DMS53 (cell line): ENCODE results near the gene ZNF600.
A peak's percentile ranks its signal among the peaks of the same experiment; 100 is the strongest.
"Not testable (repeated sequence)": the region's sequence is repeated elsewhere in the genome, so short reads cannot be mapped to it uniquely, and the experiment has no call there.

ENCODE experiments used
- DNase-seq: peaks from one replicate; lab custom pipeline; 2025; lab: John Stamatoyannopoulos, UW

ZNF600 gene

GRCh38 chr19:52786464-52787354 is at the start of gene ZNF600:
Gene ZNF600 (minus strand): TSS chr19:52786791. CDS start chr19:52778888, 7,903 bp downstream.
- peak; percentile 96 for DNase-seq

GRCh38 chr19:52834289-52834688 is 47.7 kb upstream of the ZNF600 start:
- not testable (repeated sequence) for DNase-seq

GRCh38 chr19:52833541-52833940 is 47.0 kb upstream of the ZNF600 start:
- not testable (repeated sequence) for DNase-seq

GRCh38 chr19:52829866-52830265 is 43.3 kb upstream of the ZNF600 start:
- not testable (repeated sequence) for DNase-seq

- no peak for DNase-seq
These were observed 39.2 kb upstream of the ZNF600 start for GRCh38 chr19:52825765-52826164.

- DNase-seq, result no peak
These were observed 37.1 kb upstream of the ZNF600 start for GRCh38 chr19:52823676-52824075.

- peak; percentile 90 for DNase-seq
These were observed 34.8 kb upstream of the ZNF600 start, which contains the start of gene ZNF28 for GRCh38 chr19:52821204-52821960. Gene ZNF28 (minus strand): TSS chr19:52821633. CDS start chr19:52817958, 3,675 bp downstream.

- peak; percentile 48 for DNase-seq
These were observed 34.0 kb upstream of the ZNF600 start for GRCh38 chr19:52820472-52821203.

GRCh38 chr19:52809801-52810200 is 23.2 kb upstream of the ZNF600 start:
- DNase-seq, result no peak

- not testable (repeated sequence) for DNase-seq
These were observed 13.5 kb upstream of the ZNF600 start for GRCh38 chr19:52799950-52800640.

- DNase-seq, result no peak
These were observed 2.8 kb upstream of the ZNF600 start for GRCh38 chr19:52789440-52789839.

GRCh38 chr19:52786078-52786463 is 520 bp downstream of the ZNF600 start:
- peak; percentile 56 for DNase-seq

GRCh38 chr19:52785506-52785905 is 1.1 kb downstream of the ZNF600 start:
- DNase-seq, result no peak

- not testable (repeated sequence) for DNase-seq
These were observed 3.7 kb downstream of the ZNF600 start for GRCh38 chr19:52782864-52783263.

- no peak for DNase-seq
These were observed 7.8 kb downstream of the ZNF600 start for GRCh38 chr19:52778811-52779210.

GRCh38 chr19:52756447-52756846 is 30.1 kb downstream of the ZNF600 start:
- DNase-seq, result not testable (repeated sequence)

- DNase-seq, result no peak
These were observed 36.8 kb downstream of the ZNF600 start for GRCh38 chr19:52749780-52750179.

- peak; percentile 81 for DNase-seq
These were observed 38.1 kb downstream of the ZNF600 start for GRCh38 chr19:52748336-52748950.

GRCh38 chr19:52745919-52746318 is 40.7 kb downstream of the ZNF600 start:
- peak; percentile 93 for DNase-seq

- no peak for DNase-seq
These were observed 43.5 kb downstream of the ZNF600 start for GRCh38 chr19:52743091-52743490.

- DNase-seq, result no peak
These were observed 44.1 kb downstream of the ZNF600 start for GRCh38 chr19:52742516-52742915.
